Stimulated activated CD8-positive, alpha-beta memory T cell treated with anti-CD3 and anti-CD28 coated beads, Interleukin-4, amount 100 ng/mL, for 4 hours (primary cell): ENCODE data around the gene HPSE.

Experiments used
- DNase-seq, 2 donors: peaks; one replicate each; pipeline ENCODE4 v3.0.0-alpha.2; 2020; ENCODE audit warnings: low read depth in 2 of 2, low spot score in 1 of 2

HPSE gene

GRCh38 chr4:83251447-83251830 is 83.2 kb downstream of the HPSE start:
- DNase-seq = no peak

- DNase-seq = no peak
These were observed 83.8 kb downstream of the HPSE start for GRCh38 chr4:83250687-83251446.

DNA sequence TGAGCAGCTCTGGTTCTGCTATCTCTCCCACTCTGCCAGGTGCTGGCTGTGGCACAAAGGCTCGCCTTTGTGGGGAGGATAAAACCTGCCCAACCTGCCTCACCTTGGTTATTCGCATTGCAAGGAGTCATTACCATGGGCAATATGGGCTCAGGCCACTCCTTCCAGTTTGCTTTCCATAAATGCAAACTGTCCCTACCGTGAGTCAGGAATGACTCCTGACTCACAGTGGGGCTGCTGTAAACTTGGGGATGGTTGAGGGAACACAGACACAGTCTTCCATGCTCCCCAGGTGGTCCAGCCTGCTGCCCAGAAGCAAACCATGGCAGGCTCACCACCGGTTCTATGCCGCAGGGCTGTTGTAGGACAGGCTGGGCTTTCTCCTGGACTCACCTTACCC is 86.2 kb downstream of the HPSE start:
- no peak for DNase-seq

DNA sequence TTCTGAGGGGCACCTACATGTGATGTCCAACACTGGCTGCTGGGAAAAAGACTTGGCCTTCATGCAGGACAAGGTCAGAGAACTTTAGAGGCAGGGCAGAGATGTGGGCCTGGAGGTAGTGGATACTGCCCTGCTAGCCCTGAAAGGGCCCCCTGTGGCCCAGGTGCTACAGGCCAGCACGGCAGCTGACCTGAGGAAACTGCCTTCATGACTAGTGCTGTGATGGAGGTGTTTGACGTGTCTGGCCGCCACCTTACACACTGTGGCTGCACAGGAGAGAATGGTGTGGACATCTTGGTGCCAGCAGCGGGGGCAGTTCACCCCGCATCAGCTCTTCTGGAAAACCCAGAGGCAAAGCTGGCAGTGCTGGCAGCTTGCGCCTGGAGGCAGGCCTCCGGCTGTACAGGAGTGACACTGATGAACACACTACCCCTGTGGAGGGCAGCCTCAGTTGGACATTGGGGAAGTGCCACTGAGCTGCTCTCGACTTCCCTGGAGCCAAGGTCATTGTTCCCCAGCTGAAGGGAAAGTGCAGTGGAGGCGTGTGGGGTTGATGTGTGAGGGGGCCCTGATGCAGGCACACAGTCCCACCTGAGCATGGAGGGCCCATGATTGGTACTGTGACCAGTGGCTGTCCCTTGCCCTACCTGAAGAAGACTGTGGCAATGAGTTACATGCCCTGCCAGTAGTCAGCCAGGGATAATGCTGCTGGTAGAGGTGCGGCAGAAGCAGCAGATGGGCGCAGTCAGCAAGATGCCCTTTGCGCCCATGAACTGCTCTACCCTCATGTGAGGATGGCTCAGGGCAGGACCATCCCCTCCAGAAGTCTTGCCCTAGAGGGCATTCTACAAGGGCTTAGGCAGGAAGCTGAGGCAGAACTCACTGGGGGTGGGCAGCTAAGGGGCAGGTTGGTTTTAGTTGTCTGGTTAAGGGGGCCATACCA is 87.0 kb downstream of the HPSE start:
- DNase-seq = no peak
